GM12874 (cell line): ENCODE measurements around the gene ATAD5.

Experiments used
- TF ChIP-seq, protein P1 (sequence below): IDR thresholded peaks from 2 replicates; pipeline ENCODE4 v1.5.1; 2011; ENCODE audit warnings: low read depth, mild to moderate bottlenecking, control low read depth, low read length, moderate library complexity; ENCODE audit not compliant: insufficient read depth

Gene ATAD5

GRCh38 chr17:30831257-30831656 lies 509 bp upstream of the ATAD5 start:
- TF ChIP-seq, protein P1, sequence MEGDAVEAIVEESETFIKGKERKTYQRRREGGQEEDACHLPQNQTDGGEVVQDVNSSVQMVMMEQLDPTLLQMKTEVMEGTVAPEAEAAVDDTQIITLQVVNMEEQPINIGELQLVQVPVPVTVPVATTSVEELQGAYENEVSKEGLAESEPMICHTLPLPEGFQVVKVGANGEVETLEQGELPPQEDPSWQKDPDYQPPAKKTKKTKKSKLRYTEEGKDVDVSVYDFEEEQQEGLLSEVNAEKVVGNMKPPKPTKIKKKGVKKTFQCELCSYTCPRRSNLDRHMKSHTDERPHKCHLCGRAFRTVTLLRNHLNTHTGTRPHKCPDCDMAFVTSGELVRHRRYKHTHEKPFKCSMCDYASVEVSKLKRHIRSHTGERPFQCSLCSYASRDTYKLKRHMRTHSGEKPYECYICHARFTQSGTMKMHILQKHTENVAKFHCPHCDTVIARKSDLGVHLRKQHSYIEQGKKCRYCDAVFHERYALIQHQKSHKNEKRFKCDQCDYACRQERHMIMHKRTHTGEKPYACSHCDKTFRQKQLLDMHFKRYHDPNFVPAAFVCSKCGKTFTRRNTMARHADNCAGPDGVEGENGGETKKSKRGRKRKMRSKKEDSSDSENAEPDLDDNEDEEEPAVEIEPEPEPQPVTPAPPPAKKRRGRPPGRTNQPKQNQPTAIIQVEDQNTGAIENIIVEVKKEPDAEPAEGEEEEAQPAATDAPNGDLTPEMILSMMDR, result no peak

GRCh38 chr17:30832438-30833124 lies 815 bp downstream of the ATAD5 start:
- TF ChIP-seq, protein P1, result no peak

DNA sequence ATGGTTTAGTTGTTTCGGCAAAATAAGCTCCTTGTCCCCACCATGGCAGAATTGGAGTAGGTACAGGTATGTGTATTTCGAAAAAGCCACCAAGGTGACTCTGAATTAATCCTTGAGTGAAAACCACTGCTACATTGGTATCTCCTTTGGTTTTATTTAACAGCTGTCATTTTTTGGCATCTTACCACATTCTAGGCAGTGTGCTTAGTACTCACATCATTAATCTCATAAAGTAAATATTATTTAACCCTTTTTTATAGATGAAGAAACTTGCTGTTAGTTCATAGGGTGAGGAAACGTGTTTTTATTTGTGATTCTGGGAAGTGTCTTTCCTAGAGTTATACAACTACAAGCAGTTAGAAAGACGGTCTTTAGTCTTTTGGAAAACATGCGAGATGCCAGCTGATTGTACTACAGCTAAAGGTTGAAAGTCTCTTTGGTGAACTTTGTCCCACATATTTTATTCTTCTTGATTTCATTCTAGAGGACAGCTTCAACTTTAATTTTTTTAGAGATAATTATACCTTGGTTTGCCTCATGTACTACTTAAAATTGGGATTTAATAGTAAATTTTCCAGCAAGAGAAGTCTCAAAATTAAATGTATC lies 6.5 kb downstream of the ATAD5 start:
- TF ChIP-seq, protein P1, result no peak

GRCh38 chr17:30840771-30841170 lies 9.0 kb downstream of the ATAD5 start:
- TF ChIP-seq, protein P1, result no peak

DNA sequence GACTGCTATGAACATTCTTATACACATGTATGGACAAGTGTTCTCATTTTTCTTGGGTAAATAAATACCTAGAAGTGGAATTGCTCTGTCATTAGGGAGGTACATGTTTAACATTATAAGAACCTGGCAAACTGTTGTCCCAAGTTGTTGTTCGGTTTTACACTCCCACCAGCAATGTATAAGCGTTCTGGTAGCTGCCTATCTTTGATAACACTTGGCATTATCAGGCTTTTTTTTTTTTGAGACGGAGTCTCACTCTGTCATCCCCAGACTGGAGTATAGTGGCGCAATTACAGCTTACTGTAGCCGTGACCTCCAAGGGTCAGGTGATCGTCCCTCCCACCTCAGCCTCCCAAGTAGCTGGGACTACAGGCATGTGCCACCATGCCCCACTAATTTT lies 16.3 kb downstream of the ATAD5 start:
- TF ChIP-seq, protein P1, result no peak

DNA sequence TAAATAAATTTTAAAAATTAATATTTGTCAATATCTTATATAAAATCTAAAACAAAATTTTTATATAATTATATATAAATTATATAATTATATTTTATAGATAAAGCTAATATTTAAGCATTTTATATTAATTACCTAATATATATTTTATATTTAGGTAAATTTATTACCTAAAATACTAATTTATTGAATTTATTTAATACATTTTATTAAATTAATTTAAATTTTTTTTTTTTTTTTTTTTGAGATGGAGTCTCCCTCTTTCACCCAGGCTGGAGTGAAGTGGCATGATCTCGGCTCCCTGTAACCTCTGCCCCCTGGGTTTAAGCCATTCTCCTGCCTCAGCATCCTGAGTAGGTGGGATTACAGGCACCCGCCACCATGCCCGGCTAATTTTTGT lies 22.4 kb downstream of the ATAD5 start:
- TF ChIP-seq, protein P1, result no peak

DNA sequence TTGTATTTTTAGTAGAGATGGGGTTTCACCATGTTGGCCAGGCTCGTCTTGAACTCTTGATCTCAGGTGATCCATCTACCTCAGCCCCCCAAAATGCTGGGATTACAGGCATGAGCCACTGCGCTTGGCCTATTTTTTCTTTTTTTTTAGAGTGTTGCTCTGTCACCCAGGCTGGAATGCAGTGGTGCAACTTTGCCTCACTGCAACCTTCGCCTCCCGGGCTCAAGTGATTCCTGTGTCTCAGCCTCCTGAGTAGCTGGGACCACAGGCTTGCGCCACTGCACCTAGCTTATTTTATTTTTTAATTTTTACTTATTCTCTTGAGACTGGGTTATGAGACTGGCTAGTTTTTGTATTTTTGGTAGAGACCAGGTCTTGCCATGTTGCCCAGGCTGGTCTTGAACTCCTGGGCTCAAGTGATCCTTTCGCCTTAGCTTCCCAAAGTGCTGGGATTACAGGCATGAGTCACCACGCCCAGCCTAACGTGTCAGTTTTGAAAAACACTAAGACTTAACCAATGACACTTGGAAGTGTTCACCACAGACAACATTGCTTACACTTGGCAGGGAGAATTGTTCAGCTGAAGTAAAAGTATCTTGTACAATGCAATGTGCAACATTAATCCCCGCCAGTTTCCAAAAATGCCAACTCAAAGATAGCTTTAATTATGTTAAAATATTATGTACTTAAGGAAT lies 26.9 kb downstream of the ATAD5 start:
- TF ChIP-seq, protein P1, result no peak
